Stomach (tissue), 4 donors: ENCODE data around the gene ABCA3.

Experiments used
- POLR2A ChIP-seq, 4 donors: fragments of 450-650 bp; IDR thresholded peaks; one replicate each; pipeline ENCODE4 v1.6.1; 2016; ENCODE audit warnings: antibody characterized with exemption in 4 of 4, control low read depth in 2 of 4, mild to moderate bottlenecking in 1 of 4, moderate library complexity in 1 of 4
- TF ChIP-seq, protein P1 (sequence below), 7 experiments: fragments of 450-650 bp in 4 of 7; fragments of 200-600 bp in 3 of 7; sonication (generic) in 3 of 7; IDR thresholded peaks; one replicate each; pipeline ENCODE4 v1.5.1; 2016 to 2019; ENCODE audit warnings: antibody characterized with exemption in 7 of 7, control low read depth in 2 of 7, mild to moderate bottlenecking in 1 of 7

DNA sequence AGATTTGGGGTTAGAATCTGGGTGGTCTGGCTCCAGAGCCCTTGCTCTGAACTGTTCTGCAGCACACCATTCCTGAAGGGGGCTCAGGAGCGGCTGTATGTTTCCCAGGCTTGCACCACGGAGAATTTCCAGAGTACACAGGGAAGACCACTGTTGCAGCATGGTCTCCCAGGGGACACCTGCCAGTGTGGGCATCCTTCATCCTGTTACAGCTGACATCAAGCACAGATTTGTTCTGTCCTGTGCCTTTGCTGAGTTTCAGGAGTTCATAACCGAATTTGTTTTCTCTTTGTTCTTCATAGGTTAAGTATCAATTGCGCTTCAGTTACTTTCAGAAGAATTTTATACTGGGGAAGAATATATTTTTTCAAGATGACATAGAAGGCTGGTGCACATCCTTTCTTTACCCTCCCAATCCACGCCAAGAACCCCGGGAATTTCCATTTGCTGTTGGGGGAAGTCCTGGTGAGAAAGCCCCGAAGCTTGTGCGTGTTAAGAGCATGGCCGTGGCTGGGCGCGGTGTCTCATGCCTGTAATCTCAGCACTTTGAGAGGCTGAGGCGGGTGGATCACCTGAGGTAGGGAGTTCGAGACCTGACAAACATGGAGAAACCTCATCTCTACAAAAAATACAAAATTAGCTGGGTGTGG lies 26.3 kb upstream of the ABCA3 start:
- TF ChIP-seq, protein P1, sequence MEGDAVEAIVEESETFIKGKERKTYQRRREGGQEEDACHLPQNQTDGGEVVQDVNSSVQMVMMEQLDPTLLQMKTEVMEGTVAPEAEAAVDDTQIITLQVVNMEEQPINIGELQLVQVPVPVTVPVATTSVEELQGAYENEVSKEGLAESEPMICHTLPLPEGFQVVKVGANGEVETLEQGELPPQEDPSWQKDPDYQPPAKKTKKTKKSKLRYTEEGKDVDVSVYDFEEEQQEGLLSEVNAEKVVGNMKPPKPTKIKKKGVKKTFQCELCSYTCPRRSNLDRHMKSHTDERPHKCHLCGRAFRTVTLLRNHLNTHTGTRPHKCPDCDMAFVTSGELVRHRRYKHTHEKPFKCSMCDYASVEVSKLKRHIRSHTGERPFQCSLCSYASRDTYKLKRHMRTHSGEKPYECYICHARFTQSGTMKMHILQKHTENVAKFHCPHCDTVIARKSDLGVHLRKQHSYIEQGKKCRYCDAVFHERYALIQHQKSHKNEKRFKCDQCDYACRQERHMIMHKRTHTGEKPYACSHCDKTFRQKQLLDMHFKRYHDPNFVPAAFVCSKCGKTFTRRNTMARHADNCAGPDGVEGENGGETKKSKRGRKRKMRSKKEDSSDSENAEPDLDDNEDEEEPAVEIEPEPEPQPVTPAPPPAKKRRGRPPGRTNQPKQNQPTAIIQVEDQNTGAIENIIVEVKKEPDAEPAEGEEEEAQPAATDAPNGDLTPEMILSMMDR (IDR thresholded peaks at IDR 0.05), result no peak
- no peak for TF ChIP-seq POLR2A (IDR thresholded peaks at IDR 0.05)
